LNCAP (cell line): ENCODE results near the gene CARMIL3.

Source experiments
- TF ChIP-seq, protein P1 (sequence below): fragments of 450-650 bp; IDR thresholded peaks from 2 replicates; pipeline ENCODE4 v1.5.1; 2017; ENCODE audit warnings: mild to moderate bottlenecking

The CARMIL3 gene

DNA sequence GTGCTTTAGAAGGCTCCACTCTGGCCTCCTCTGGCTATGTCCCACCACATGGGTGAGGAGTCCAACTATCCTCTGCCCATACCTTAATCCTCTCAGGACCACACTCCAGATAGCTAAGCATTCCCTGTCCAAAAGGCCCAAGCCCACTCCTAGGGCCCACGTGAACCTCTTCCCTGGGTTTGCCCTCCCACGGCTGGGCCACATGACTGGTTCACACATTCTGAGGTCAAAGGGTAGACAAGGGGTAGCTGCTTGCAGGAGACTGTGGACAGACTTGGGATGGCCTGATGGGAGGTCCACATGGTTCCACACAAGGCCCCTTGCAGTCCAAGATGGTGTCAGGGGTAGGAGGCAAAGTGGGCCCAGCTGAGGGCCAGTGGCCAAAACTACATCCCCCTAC is 36.3 kb downstream of the CARMIL3 start:
- TF ChIP-seq, protein P1, sequence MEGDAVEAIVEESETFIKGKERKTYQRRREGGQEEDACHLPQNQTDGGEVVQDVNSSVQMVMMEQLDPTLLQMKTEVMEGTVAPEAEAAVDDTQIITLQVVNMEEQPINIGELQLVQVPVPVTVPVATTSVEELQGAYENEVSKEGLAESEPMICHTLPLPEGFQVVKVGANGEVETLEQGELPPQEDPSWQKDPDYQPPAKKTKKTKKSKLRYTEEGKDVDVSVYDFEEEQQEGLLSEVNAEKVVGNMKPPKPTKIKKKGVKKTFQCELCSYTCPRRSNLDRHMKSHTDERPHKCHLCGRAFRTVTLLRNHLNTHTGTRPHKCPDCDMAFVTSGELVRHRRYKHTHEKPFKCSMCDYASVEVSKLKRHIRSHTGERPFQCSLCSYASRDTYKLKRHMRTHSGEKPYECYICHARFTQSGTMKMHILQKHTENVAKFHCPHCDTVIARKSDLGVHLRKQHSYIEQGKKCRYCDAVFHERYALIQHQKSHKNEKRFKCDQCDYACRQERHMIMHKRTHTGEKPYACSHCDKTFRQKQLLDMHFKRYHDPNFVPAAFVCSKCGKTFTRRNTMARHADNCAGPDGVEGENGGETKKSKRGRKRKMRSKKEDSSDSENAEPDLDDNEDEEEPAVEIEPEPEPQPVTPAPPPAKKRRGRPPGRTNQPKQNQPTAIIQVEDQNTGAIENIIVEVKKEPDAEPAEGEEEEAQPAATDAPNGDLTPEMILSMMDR, result no peak

DNA sequence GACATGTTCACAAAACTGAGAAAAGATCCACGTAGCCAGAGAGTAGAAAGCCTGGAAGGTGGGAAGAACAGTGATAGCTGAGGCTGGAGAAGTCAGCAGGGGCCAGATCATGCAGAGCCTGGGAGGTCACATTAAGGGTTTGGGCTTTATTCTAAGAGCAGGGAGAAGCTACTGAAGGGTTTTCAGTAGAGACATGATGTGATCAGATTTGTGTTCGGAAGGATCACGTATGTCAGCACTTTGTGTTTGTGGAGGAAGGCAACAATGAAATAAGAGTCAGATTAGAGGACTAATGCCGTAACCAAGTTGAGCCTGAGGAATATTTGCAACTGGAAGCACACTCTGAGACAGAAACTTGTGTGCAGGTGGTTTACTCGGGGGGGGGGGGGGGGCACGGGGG is 38.1 kb downstream of the CARMIL3 start:
- TF ChIP-seq, protein P1, result no peak

DNA sequence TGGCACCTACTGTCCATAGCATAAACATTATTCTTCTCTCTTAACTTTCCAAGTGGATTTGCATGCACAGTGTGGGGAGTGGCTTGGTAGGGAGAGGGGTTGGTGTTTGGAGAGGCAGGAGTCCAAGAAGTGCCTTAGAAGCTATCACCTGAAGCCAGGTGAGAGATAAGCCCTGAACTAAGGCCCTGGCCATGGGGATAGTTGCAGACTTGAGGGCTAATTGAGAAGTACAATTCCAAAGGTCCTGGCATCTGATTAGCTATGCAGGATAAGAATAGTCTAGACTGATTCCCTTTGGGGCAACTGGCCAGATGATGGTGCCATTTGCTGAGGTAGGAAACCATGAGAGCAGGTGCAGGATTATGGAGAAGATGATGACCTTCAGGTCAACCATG is 40.3 kb downstream of the CARMIL3 start:
- TF ChIP-seq, protein P1, result no peak

DNA sequence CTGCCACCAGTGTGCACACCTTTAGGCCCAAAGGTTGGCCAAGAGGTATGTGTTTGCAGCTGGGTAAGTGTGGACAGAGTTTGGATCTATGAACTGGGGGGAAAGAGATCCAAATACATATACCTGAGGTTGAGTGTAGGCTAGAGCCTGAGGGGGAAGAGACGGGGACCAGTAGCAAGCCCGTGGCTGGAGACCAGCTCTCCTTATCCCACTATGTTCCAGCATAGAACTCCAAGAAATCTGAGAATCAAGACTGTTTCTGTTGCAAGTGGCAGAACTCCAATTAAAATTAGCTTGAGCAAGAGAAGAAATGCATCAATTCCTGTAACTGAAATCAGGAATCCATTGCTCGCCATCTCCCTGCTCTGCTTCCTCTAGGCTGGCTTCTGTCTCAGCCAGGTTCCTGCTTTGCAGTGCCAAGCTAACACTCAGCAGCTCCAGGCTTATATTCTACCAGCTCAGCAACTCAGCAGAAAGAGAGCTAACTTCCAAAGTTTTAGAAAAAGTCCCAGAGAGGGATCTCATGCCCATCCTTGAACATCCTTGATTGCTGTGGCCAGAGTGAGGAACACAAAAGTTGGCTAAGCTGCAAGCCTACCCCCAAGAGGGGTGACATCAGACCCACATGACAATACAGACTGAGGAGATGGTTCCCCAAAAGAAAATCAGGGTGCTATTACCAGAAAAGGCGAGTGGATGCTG is 40.8 kb downstream of the CARMIL3 start:
- TF ChIP-seq, protein P1, result no peak

DNA sequence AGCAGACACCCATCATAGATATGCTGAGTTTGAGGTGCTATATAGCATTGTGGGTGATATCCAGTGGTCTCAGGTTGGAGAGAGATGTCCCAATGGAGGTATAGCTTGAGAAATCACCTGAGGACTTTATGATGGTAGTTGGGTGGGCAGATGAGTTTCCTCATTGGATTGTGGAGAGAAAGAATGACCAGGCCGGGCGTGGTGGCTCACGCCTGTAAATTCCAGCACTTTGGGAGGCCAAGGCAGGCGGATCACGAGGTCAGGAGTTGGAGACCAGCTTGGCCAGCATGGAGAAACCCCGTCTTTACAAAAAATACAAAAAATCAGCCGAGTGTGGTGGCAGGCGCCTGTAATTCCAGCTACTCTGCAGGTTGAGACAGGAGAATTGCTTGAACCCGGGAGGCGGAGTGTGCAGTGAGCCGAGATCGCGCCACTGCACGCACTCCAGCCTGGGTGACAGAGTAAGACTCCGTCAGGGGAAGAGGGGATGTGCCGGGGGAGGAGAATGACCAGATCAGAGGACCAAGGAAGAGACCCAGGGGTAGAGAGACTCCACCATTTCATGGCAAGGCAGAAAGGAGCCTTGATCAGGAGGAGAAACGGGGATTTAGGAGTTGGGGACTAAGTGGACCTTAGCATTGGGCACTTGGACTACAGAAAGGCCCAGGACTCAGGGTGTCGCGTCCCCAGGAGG is 41.5 kb downstream of the CARMIL3 start:
- TF ChIP-seq, protein P1, result no peak

DNA sequence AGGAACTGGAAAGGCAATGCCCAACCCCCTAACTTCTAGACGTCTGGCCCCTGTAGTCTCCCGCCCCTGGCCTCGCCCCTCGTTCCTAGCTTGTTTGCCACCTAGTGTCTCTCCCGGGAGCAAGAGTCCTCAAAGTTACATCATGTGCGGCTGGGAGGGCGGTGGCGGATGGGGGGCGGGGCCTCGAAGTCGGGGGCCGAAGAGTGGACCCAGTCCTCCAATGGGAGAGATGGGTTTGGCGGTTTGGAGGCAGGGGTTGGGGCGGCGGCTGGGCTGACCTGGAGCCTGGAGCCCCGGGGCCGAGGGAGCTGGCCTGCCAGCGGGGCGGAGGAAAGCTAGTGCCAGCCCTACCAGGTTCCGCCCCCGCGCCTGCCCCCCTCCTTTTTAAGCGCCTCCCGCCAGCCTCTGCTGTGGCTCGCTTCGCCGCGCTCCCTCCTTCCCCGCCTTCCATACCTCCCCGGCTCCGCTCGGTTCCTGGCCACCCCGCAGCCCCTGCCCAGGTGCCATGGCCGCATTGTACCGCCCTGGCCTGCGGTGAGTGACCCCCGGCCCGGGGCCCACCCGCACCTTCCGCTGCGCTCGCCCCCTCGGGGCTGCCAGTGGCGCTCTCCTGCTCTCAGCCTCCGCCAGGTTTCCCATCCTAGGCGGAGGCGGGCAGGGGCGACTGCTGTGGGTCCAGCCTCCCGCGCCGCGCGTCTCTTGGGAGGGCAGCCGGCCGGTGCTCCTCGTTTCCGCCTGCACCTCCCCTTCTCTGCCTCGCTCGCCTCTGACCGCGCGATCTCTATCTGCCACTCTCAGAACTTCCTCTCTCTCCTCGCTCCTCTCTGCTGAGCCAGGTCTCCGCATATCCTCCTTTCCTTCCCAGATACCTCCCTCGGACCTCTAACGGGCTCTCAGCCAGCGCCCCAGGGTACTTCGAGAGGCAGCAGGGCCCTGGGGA is 42.4 kb downstream of the CARMIL3 start, which contains the start of gene PCK2:
Gene PCK2, plus strand, starts transcription at position 411 of the 940 bp plus-strand sequence. Its CDS starts 95 bp downstream, at position 506.
- TF ChIP-seq, protein P1, result no peak

DNA sequence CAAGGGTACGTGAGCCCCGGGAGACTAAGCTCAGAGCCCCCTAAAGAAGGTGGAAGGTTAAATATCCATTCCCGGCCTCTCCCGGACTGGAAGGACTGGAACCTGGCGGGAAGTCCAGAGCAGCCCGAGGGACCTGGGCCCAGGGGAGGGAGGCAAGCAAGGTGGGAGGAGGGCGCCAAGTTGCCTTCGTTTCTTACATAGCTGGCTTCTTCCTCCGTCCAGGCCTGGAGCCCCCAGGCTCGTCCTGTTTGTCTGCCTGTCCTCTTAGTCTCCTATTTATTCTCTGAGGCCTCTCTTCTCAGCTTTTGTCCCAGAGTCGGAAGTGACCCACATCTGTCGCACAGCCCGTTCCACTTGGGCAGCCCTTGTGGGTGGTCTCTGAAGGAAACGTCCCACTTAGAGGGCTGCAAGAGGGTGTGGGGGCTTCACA is 43.0 kb downstream of the CARMIL3 start:
- TF ChIP-seq, protein P1, result no peak
